Left renal pelvis (tissue), 4 donors: ENCODE measurements around the gene CALML5. TPM values are rescaled to one million over a fixed set of nuclear protein-coding genes. Genes with fewer than 3 reads are reported as not detected.
"Not testable (repeated sequence)": the region's sequence is repeated elsewhere in the genome, so short reads cannot be mapped to it uniquely, and the experiment has no call there.

Experiments
- DNase-seq, 4 donors: peaks; one replicate each; pipeline ENCODE4 v3.0.0-alpha.2; 2013; ENCODE audit warnings: low read depth in 4 of 4, low spot score in 3 of 4
- polyA plus RNA-seq, 4 donors: library from polyadenylated mRNA; unstranded; fragments of 120-200 nt; gene quantifications; one replicate each; pipeline ENCODE4 v1.2.1, GENCODE V29; 2013; ENCODE audit not compliant: insufficient read length in 4 of 4

Gene CALML5
- polyA plus RNA-seq, 4 donors: not detected

- no peak for DNase-seq
These were observed 12.5 kb downstream of the CALML5 start for GRCh38 chr10:5486853-5487235.

- DNase-seq: no peak
These were observed 13.2 kb downstream of the CALML5 start for GRCh38 chr10:5485948-5486852.

- DNase-seq: no peak
These were observed 14.1 kb downstream of the CALML5 start for GRCh38 chr10:5485290-5485689.

- DNase-seq: no peak
These were observed 15.2 kb downstream of the CALML5 start for GRCh38 chr10:5484205-5484604.

GRCh38 chr10:5482016-5482415, 17.4 kb downstream of the CALML5 start:
- DNase-seq: no peak

- DNase-seq: no peak
These were observed 18.2 kb downstream of the CALML5 start for GRCh38 chr10:5481121-5481520.

DNA sequence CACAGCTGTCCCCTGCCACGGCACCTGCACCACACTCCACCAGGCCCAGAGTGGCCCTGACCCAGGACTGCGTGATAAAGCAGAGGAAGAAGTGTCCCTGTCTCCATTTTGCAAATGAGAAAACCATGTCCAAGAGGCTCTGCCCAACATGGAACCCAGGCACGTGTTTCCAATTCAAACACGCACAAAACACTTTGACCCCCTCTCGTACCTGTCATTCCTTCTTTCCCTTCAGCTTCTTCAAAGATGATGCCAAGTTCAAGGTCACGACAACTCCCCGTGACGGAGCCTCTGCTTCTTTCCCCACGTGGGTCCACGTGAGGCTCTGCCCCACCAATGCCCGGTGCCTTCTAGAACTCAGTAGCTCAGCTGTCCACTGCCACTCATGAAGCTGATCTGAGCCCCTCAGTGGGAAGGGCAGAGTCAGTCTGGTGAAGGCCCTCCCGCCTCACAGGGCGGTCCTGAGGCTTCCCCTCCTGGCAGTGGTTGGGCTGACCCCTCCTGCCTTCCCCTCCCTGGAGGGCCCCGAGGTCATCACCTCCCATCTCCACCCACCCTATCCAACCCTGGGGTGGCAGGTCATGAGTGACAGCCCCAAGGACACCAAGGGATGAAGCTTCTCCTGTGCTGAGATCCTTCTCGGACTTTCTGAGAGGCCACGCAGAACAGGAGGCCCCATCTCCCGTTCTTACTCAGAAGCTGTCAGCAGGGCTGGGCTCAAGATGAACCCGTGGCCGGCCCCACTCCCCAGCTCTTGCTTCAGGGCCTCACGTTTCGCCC, 19.0 kb downstream of the CALML5 start:
- no peak for DNase-seq

DNA sequence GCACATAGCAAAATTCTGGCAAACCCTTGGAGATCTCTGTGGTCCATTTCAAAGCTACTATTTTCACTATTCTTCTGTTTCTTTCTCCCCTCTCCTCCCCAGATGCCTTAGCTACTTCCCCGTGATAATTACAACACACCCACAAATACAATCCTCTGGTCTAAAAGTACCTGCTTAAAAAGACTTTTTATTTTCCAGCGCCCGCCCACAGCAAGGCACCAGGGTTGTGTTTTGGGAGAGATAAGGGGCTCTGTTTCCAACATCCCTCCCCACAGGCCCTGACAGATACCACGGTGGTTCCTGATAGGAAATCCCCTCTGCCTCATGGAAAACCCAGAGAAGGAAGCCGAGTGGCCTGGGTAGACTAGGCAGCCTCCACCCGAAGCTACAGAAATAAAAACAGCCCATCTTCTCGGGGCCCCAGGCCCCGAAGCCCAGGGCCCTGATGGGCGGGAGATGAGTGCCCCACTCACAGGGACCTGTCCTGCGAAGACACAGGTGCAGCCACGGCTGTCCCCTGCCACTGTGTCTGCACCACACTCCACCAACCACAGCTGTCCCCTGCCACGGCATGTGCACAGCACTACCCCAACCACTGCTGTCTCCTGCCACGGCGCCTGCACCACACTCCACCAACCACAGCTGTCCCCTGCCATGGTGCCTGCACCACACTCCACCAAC, 19.7 kb downstream of the CALML5 start:
- no peak for DNase-seq

DNA sequence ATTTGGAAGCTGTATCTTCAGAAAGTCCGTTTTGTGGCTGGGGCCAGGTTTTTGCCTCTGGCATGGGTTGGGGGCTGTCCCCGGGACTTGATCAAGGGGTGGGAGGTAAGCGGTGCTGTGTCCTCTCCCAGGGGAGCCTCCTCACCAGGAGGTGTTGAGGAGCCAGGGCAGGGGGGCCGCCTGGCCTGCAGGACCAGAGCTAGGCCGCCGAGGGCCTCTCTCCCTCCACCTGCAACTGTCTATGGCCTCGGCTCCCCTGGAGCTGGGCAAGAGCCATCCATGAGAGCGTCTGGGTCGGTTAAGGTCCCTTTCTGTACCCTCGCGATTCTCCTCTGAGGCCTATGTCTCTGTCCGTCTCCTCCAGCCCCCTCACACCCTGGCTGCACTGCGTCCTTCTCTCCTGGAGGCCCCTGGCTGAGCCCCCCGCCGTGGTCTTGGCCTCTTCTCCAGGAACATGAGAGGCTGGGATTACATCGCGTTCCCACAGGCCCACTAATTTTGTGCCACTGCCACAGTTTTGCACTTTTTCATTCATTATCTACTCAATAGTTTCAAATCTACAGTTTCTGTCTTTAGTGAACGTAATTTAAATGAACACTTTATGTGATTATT, 20.6 kb downstream of the CALML5 start:
- no peak for DNase-seq

GRCh38 chr10:5477948-5478693, 21.2 kb downstream of the CALML5 start:
- no peak for DNase-seq

DNA sequence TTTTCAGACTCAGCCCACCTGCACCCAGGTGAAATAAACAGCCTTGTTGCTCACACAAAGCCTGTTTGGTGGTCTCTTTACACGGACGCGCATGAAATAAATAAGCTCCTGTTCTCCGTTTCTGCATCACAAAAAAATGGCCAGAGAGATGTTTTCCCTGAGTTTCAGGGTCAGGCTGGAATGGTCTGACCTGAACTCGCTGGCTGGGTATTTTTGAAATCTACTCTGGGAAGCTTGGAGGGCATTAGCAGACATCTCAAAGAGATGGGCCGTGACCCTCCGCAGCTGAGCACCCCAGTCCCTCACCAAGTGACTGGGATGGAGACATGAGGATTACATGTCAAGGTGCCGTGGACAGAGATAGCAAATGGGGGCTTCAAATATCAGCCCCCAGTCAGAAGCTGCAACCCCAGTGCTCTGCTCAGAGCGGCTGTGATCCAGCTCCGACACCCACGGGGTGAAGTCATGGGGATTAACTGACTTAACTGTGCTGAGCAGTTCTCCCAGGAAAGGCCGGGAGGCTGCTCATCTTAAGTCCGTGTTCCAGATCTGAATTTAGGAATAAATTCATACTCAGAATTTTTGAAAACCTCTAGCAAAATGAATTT, 22.3 kb downstream of the CALML5 start:
- no peak for DNase-seq

DNA sequence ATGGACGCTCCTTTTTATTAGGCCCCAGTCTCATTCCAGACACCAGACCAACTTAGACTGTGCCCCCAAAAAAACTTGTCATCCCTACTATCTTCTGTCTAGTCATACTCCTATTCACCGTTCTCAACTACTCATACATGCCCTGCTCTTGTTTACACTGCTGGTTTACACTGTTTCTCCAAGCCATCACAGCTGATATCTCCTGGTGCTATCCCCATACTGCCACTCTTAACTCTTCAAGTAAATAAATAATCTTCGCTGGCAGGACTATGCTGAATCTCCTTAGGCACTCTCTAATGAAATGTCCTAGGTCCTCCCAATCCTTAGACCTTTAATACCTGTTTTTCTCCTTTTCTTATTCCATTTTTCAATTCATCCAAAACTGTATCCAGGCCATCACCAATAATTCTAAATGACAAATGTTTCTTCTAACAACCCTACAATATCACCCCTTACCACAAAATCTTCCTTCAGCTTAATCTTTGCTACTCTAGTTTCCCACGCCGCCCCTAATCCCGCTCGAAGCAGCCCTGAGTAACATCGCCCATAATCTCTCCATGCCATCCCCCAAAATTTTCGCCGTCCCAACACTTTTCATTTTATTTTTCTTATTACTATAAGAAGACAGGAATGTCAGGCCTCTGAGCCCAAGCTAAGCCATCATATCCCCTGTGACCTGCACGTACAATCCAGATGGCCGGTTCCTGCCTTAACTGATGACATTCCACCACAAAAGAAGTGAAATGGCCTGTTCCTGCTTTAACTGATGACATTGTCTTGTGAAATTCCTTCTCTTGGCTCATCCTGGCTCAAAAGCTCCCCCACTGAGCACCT, 23.2 kb downstream of the CALML5 start:
- not testable (repeated sequence) for DNase-seq

DNA sequence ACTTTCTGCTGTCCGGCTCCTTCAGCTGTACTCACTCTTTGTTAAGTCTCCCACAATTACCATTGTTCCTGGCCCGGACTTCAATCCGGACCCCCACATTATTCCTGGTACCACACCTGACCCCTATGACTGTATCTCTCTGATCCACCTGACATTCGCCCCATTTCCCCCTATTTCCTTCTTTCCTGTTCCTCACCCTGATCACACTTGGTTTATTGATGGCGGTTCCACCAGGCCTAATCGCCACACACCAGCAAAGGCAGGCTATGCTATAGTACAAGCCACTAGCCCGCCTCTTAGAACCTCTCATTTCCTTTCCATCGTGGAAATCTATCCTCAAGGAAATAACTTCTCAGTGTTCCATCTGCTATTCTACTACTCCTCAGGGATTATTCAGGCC, 24.3 kb downstream of the CALML5 start:
- DNase-seq: not testable (repeated sequence)

DNA sequence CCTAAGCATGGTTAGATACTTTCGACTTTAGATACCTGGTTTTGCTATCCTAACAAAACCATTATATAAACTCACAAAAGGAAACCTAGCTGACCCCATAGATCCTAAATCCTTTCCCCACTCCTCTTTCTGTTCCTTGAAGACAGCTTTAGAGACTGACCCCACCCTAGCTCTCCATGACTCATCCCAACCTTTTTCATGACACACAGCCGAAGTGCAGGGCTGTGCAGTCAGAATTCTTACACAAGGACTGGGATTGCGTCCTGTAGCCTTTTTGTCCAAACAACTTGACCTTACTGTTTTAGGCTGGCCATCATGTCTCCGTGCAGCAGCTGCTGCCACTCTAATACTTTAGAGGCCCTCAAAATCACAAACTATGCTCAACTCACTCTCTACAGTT, 24.7 kb downstream of the CALML5 start:
- not testable (repeated sequence) for DNase-seq

DNA sequence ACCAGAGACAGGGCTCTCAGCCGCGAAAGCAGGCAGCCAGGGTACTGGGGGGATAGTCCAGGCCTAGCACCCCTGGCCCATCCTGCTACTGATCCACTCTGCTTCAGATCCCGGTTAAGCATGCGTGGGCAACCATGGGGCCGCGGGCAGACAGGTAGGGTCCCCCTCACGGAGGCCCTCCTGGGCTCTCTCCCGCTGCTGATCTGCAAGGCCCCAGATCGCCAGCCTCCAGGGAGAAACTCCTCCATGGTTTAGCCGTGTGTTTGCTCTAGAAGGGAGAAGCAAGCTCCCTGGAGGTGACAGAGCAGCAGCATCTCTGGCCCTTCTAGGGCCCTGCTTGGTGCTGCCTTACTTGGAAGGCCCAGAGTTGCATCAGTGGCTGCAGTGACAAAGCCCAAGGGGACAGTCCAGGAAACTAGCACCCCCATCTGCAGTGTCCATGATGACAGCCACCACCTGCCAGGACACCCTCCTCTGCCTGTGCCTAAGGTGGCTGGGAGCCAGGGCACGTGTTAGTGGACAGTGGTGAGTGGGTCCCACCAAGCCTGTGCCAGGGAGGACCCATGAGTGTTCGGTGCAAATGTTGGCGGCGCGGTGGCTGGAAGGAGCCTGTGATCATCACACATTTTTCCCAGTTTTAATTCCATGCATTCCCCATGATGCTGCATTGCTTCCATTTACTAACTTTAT, 29.2 kb downstream of the CALML5 start:
- DNase-seq: no peak

GRCh38 chr10:5469353-5470061, 29.9 kb downstream of the CALML5 start:
- no peak for DNase-seq

- DNase-seq: no peak
These were observed 30.9 kb downstream of the CALML5 start for GRCh38 chr10:5468262-5469106.
